ENCODE measurements around the gene CCDC178.

DNA sequence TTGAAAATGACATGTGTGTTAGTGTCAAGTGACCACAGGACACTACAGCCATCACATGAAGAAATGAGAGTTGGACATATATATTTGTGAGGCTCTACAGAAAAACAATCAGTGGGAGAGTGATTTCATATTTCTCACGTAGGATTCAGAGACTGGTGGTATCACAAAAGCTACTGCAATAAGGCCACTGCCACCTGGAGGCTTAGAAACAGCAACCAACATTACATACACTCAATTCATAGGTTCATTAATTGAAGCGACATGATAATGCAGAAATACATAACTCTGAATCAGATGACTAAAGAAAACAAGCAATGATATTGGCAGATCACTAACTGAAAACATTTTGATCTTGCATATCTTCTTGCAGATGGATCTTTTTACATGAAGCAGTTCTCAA lies 419.6 kb downstream of the CCDC178 start:
- TF ChIP-seq ZNF274 (IDR thresholded peaks at IDR 0.05; ENCODE audit: low read depth, low read length), result no peak
- TF ChIP-seq YY1 (IDR thresholded peaks at IDR 0.05; ENCODE audit: insufficient read depth, insufficient read length), result no peak
